ENCODE measurements around the gene GSE1.

Gene GSE1

GRCh38 chr16:85595812-85596502 is 17.2 kb upstream of the GSE1 start:
- ChIA-PET POLR2A (no interaction called here), CTCF (no interaction called here)
- TF ChIP-seq FOXA1 (IDR thresholded peaks at IDR 0.05), result no peak
- TF ChIP-seq PKNOX1 (IDR thresholded peaks at IDR 0.05), result no peak
- TF ChIP-seq HDGF (IDR thresholded peaks at IDR 0.05; ENCODE audit: borderline replicate concordance), result no peak
- TF ChIP-seq NFRKB (IDR thresholded peaks at IDR 0.05), result no peak
- TF ChIP-seq L3MBTL2 (conservative IDR thresholded peaks at IDR 0.05), result no peak
- no peak for DNase-seq (ENCODE audit: extremely low spot score)

GRCh38 chr16:85598141-85598540 is 15.0 kb upstream of the GSE1 start:
- CTCF ChIA-PET, result no interaction called here
- POLR2A ChIA-PET, result interaction anchor here (1.1 kb wide), 1 partner anchor 18 kb away, joined by 4 read pairs; no protein-coding TSS in a partner anchor
- TF ChIP-seq CTBP1 (IDR thresholded peaks at IDR 0.05; ENCODE audit: borderline replicate concordance) (no peak), FOXA1 (IDR thresholded peaks at IDR 0.05) (no peak)

GRCh38 chr16:85600078-85600477 is 13.0 kb upstream of the GSE1 start:
- ChIA-PET CTCF (no interaction called here), POLR2A (no interaction called here)
- no peak for DNase-seq (ENCODE audit: extremely low spot score)
- no peak for TF ChIP-seq FOXK2 (IDR thresholded peaks at IDR 0.05)
- no peak for TF ChIP-seq SUZ12 (IDR thresholded peaks at IDR 0.05)
- no peak for TF ChIP-seq L3MBTL2 (conservative IDR thresholded peaks at IDR 0.05)
- TF ChIP-seq LEF1 (IDR thresholded peaks at IDR 0.05; ENCODE audit: borderline replicate concordance), result no peak
- no peak for TF ChIP-seq HDGF (IDR thresholded peaks at IDR 0.05; ENCODE audit: borderline replicate concordance)
- no peak for TF ChIP-seq BHLHE40 (IDR thresholded peaks at IDR 0.05; ENCODE audit: borderline replicate concordance)
- TF ChIP-seq FOXA1 (IDR thresholded peaks at IDR 0.05), result no peak

More at GRCh38 chr16:85598141-85598540, 15.0 kb upstream of the GSE1 start:
- DNase-seq (ENCODE audit: extremely low spot score), result no peak

GRCh38 chr16:85600530-85601271 is 12.4 kb upstream of the GSE1 start:
- TF ChIP-seq CTBP1 (IDR thresholded peaks at IDR 0.05; ENCODE audit: borderline replicate concordance) (no peak), FOXM1 (IDR thresholded peaks at IDR 0.05; ENCODE audit: borderline replicate concordance) (no peak), FOXA1 (IDR thresholded peaks at IDR 0.05) (no peak), SP1 (IDR thresholded peaks at IDR 0.05) (no peak), L3MBTL2 (conservative IDR thresholded peaks at IDR 0.05) (no peak), ZNF384 (IDR thresholded peaks at IDR 0.05) (no peak), NFRKB (IDR thresholded peaks at IDR 0.05) (no peak)
- CTCF ChIA-PET, result interaction anchor here (0.6 kb wide), 1 partner anchor 15 kb away, joined by 3 read pairs; no protein-coding TSS in a partner anchor
- POLR2A ChIA-PET, result no interaction called here
- no peak for DNase-seq (ENCODE audit: extremely low spot score)

- POLR2A ChIA-PET, result no interaction called here
- CTCF ChIA-PET, result interaction anchor here (0.6 kb wide), 2 partner anchors 15 to 1697 kb away, joined by 3 read pairs; no protein-coding TSS in a partner anchor
- TF ChIP-seq LEF1 (IDR thresholded peaks at IDR 0.05; ENCODE audit: borderline replicate concordance), result no peak
- no peak for TF ChIP-seq ARNT (IDR thresholded peaks at IDR 0.05)
- TF ChIP-seq BHLHE40 (IDR thresholded peaks at IDR 0.05; ENCODE audit: borderline replicate concordance), result no peak
- TF ChIP-seq ELF4 (IDR thresholded peaks at IDR 0.05), result no peak
- TF ChIP-seq HDGF (IDR thresholded peaks at IDR 0.05; ENCODE audit: borderline replicate concordance), result no peak
- no peak for TF ChIP-seq TARDBP (IDR thresholded peaks at IDR 0.05)
- TF ChIP-seq FOXA1 (IDR thresholded peaks at IDR 0.05), result no peak
- no peak for TF ChIP-seq FOXM1 (IDR thresholded peaks at IDR 0.05; ENCODE audit: borderline replicate concordance)
- no peak for TF ChIP-seq NFRKB (IDR thresholded peaks at IDR 0.05)
- no peak for TF ChIP-seq CTBP1 (IDR thresholded peaks at IDR 0.05; ENCODE audit: borderline replicate concordance)
- no peak for TF ChIP-seq ZNF384 (IDR thresholded peaks at IDR 0.05)
- no peak for TF ChIP-seq SP1 (IDR thresholded peaks at IDR 0.05)
- TF ChIP-seq SUZ12 (IDR thresholded peaks at IDR 0.05), result no peak
- no peak for TF ChIP-seq L3MBTL2 (conservative IDR thresholded peaks at IDR 0.05)
- TF ChIP-seq PKNOX1 (IDR thresholded peaks at IDR 0.05), result no peak
- no peak for TF ChIP-seq FOXK2 (IDR thresholded peaks at IDR 0.05)
- no peak for DNase-seq (ENCODE audit: extremely low spot score)
Measured at GRCh38 chr16:85601272-85601639, 11.9 kb upstream of the GSE1 start.

- ChIA-PET POLR2A (no interaction called here), CTCF (interaction anchor here (0.6 kb wide), 1 partner anchor 1696 kb away, joined by 3 read pairs; no protein-coding TSS in a partner anchor)
- DNase-seq (ENCODE audit: extremely low spot score), result no peak
- no peak for TF ChIP-seq LEF1 (IDR thresholded peaks at IDR 0.05; ENCODE audit: borderline replicate concordance)
Measured at GRCh38 chr16:85601730-85602401, 11.3 kb upstream of the GSE1 start.
